Smooth muscle cell (in vitro differentiated cells): Measurements from ENCODE around the gene SASS6. TPM values are rescaled to one million over a fixed set of nuclear protein-coding genes. Genes with fewer than 3 reads are reported as not detected.

Source experiments
- DNase-seq: peaks from one replicate; lab custom pipeline; 2025; ENCODE audit not compliant: unreplicated experiment; lab: John Stamatoyannopoulos, UW
- H2AFZ ChIP-seq: fragments of 200-600 bp; sonication (generic); 2 replicates; pipeline ENCODE4 v1.6.0; 2016; ENCODE audit warnings: antibody characterized with exemption, low read depth, mild to moderate bottlenecking
- H3F3A ChIP-seq: fragments of 200-600 bp; sonication (generic); 2 replicates; pipeline ENCODE4 v1.6.0; 2017; ENCODE audit warnings: antibody characterized with exemption, low read depth
- H3K27ac ChIP-seq: fragments of 200-600 bp; sonication (generic); 2 replicates; pipeline ENCODE4 v1.5.1; 2016; ENCODE audit warnings: low read depth, mild to moderate bottlenecking
- H3K27me3 ChIP-seq: fragments of 200-600 bp; sonication (generic); 2 replicates; pipeline ENCODE4 v1.6.1; 2016; ENCODE audit warnings: low read depth, mild to moderate bottlenecking
- H3K36me3 ChIP-seq: fragments of 200-600 bp; sonication (generic); 2 replicates; pipeline ENCODE4 v1.5.1; 2016; ENCODE audit warnings: low read depth
- H3K4me1 ChIP-seq: fragments of 200-600 bp; sonication (generic); 2 replicates; pipeline ENCODE4 v1.5.1; 2016; ENCODE audit warnings: low read depth
- H3K4me2 ChIP-seq: fragments of 200-600 bp; sonication (generic); 2 replicates; pipeline ENCODE4 v1.6.0; 2016; ENCODE audit warnings: mild to moderate bottlenecking
- H3K4me3 ChIP-seq: fragments of 200-600 bp; sonication (generic); 2 replicates; pipeline ENCODE4 v1.5.1; 2016; ENCODE audit warnings: mild to moderate bottlenecking
- H3K79me2 ChIP-seq: fragments of 200-600 bp; sonication (generic); 2 replicates; pipeline ENCODE4 v1.6.0; 2016; ENCODE audit warnings: low read depth, mild to moderate bottlenecking
- H3K9ac ChIP-seq: fragments of 200-600 bp; sonication (generic); 2 replicates; pipeline ENCODE4 v1.6.0; 2016; ENCODE audit warnings: low read depth
- H3K9me3 ChIP-seq: fragments of 200-600 bp; sonication (generic); replicated peaks from 2 replicates; pipeline ENCODE4 v1.5.1; 2016; ENCODE audit warnings: low read depth
- H4K20me1 ChIP-seq: fragments of 200-600 bp; sonication (generic); 2 replicates; pipeline ENCODE4 v1.6.0; 2016; ENCODE audit warnings: low read depth
- WGBS: methylation state at CpG from one replicate; pipeline ENCODE4 v1.1.7; 2016; ENCODE audit warnings: low lambda C conversion rate; 5-methylcytosine and 5-hydroxymethylcytosine counted together
- polyA plus RNA-seq: library from polyadenylated mRNA; unstranded; fragments of >200 nt; fragmentation: Nextera tagmentation; extraction: Ambion mirVana; gene quantifications from 2 replicates; pipeline ENCODE4 v1.2.1, GENCODE V29; 2016
- total RNA-seq: library from RNA; depleted of rRNA; stranded (reverse); fragments of >200 nt; gene quantifications from 2 replicates; pipeline ENCODE4 v1.2.3, GENCODE V29; 2014
- TF ChIP-seq, protein P1 (sequence below): fragments of 200-600 bp; sonication (generic); IDR thresholded peaks from 2 replicates; pipeline ENCODE4 v1.5.1; 2017; ENCODE audit warnings: borderline replicate concordance, mild to moderate bottlenecking, antibody characterized with exemption; ENCODE audit not compliant: insufficient read depth, poor library complexity, severe bottlenecking

Gene SASS6
- total and polyA plus RNA-seq, 2 experiments from 2014 or later = 1.9 to 6.0 TPM

- Histone ChIP-seq H2AFZ (no peak overlapping the region), H3K79me2 (peaks cover 100% of the 10 kb centered on the region), H3K27me3 (no peaks in the 10 kb centered on the region), H3K4me2 (no peak overlapping the region), H4K20me1 (peaks cover 99% of the 10 kb centered on the region), H3F3A (no peaks in the 10 kb centered on the region), H3K9ac (no peak overlapping the region), H3K4me3 (no peak overlapping the region), H3K36me3 (peaks cover 7% of the 10 kb centered on the region), H3K27ac (no peak overlapping the region), H3K4me1 (peaks cover 12% of the 10 kb centered on the region), H3K9me3 (no peaks in the 10 kb centered on the region)
- DNase-seq = no peak
- 97% methylated on average over 5 of the region's 5 CpGs for WGBS
- TF ChIP-seq, protein P1, sequence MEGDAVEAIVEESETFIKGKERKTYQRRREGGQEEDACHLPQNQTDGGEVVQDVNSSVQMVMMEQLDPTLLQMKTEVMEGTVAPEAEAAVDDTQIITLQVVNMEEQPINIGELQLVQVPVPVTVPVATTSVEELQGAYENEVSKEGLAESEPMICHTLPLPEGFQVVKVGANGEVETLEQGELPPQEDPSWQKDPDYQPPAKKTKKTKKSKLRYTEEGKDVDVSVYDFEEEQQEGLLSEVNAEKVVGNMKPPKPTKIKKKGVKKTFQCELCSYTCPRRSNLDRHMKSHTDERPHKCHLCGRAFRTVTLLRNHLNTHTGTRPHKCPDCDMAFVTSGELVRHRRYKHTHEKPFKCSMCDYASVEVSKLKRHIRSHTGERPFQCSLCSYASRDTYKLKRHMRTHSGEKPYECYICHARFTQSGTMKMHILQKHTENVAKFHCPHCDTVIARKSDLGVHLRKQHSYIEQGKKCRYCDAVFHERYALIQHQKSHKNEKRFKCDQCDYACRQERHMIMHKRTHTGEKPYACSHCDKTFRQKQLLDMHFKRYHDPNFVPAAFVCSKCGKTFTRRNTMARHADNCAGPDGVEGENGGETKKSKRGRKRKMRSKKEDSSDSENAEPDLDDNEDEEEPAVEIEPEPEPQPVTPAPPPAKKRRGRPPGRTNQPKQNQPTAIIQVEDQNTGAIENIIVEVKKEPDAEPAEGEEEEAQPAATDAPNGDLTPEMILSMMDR = no peak
These were observed 87.5 kb downstream of the SASS6 start for GRCh38 chr1:100045206-100045605.

DNA sequence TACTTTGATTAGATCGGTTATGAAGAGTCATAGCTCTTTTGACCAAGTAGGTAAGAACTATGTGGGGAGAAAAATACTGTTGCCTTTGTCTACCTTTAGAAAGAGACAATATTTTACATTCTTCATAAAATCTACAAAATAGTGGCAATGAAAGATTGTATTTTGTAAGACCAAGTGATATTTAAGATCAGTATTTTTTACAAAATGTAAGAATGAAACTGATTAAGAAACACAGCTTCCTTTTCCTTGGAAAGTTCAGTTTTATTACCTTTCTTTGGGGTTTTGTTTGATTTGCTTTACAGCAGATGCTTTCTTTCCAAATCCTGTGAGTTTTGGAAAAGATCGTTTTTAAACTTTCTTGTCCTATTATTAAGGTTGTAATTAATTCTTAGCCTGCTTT, 93.1 kb downstream of the SASS6 start:
- peak overlapping the region; percentile 71 for H3K4me3 ChIP-seq
- no peaks in the 10 kb centered on the region for H3K27me3 ChIP-seq
- 47% methylated on average over 2 of the region's 2 CpGs for WGBS
- H3K9me3 ChIP-seq = no peaks in the 10 kb centered on the region
- TF ChIP-seq, protein P1 = no peak
- H3K79me2 ChIP-seq = peaks cover 70% of the 10 kb centered on the region
- H3K9ac ChIP-seq = peak overlapping the region; percentile 99
- peaks cover 6% of the 10 kb centered on the region for H3F3A ChIP-seq
- no peak overlapping the region for H2AFZ ChIP-seq
- DNase-seq = no peak
- peaks cover 7% of the 10 kb centered on the region for H3K36me3 ChIP-seq
- H3K4me2 ChIP-seq = peak overlapping the region; percentile 98
- H3K4me1 ChIP-seq = peaks cover 24% of the 10 kb centered on the region
- peaks cover 56% of the 10 kb centered on the region for H4K20me1 ChIP-seq
- H3K27ac ChIP-seq = peak overlapping the region; percentile 97

DNA sequence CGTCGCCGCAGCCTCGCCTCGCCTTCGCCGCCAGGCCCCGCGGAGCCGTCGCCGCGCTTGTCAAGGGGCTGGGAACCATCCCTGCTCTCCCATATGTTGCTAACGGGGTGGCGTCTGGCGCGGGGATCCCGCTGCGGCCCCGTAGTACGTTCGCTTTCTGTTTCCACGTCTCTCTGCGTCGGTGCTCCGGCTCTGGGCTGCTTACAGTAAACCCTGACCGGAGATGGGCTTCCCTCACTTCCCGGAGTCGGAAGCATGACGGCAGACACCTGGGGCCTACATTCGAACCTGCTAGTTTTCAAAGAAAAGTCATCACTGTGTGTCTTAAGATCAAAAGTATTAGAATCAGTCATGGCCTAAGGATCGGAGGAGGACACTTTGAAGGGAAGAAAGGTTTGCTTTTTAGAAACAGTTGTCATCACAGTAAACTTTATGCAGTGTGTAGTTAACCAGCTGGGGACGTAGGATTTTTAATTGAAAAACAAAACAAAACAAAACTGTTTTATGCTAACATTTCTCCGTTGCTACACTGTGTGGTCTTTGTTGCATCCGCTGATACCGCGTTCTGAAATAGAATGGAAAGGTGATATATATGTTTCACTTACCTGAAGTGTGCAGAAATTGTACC, 94.0 kb downstream of the SASS6 start:
- TF ChIP-seq, protein P1 = no peak
- Histone ChIP-seq H3K27me3 (no peaks in the 10 kb centered on the region), H3K27ac (peak overlapping the region; percentile 97)

More for the DNA sequence above, 94.0 kb downstream of the SASS6 start:
- H3K79me2 ChIP-seq = peaks cover 62% of the 10 kb centered on the region
- peak; percentile 50 for DNase-seq
- H3K4me3 ChIP-seq = peak overlapping the region; percentile 71
- peak overlapping the region; percentile 99 for H3K9ac ChIP-seq
- H3K4me1 ChIP-seq = peaks cover 24% of the 10 kb centered on the region
- H3K9me3 ChIP-seq = no peaks in the 10 kb centered on the region
- H2AFZ ChIP-seq = peak overlapping the region; percentile 81
- peaks cover 2% of the 10 kb centered on the region for H3K36me3 ChIP-seq
- H4K20me1 ChIP-seq = peaks cover 47% of the 10 kb centered on the region
- WGBS = 2% methylated on average over 37 of the region's 37 CpGs
- H3K4me2 ChIP-seq = peak overlapping the region; percentile 98
- peaks cover 6% of the 10 kb centered on the region for H3F3A ChIP-seq
